GM21786 (cell line): ENCODE results near the gene DPP7.
"Not testable (repeated sequence)": the region's sequence is repeated elsewhere in the genome, so short reads cannot be mapped to it uniquely, and the experiment has no call there.

Experiments used
- ATAC-seq: cut with Tn5 transposase; IDR thresholded peaks from one replicate; pipeline ENCODE4 v1.9.1; 2021; ENCODE audit not compliant: unreplicated experiment

Gene DPP7

GRCh38 chr9:137148242-137148641 is 33.7 kb upstream of the DPP7 start:
- ATAC-seq = no peak

GRCh38 chr9:137147793-137148160 is 33.2 kb upstream of the DPP7 start:
- ATAC-seq = no peak

GRCh38 chr9:137147091-137147792 is 32.7 kb upstream of the DPP7 start:
- no peak for ATAC-seq

GRCh38 chr9:137146527-137146918 is 32.0 kb upstream of the DPP7 start:
- no peak for ATAC-seq

- no peak for ATAC-seq
Measured at GRCh38 chr9:137145731-137146526, 31.4 kb upstream of the DPP7 start.

- ATAC-seq = no peak
Measured at GRCh38 chr9:137143459-137143858, 28.9 kb upstream of the DPP7 start.

GRCh38 chr9:137141976-137142936 is 27.7 kb upstream of the DPP7 start:
- no peak for ATAC-seq

- no peak for ATAC-seq
Measured at GRCh38 chr9:137141050-137141810, 26.7 kb upstream of the DPP7 start.

- ATAC-seq = no peak
Measured at GRCh38 chr9:137140151-137141012, 25.8 kb upstream of the DPP7 start.

GRCh38 chr9:137139468-137140150 is 25.1 kb upstream of the DPP7 start:
- ATAC-seq = no peak

GRCh38 chr9:137138722-137139467 is 24.4 kb upstream of the DPP7 start, which contains the start of gene GRIN1:
GRIN1 (plus strand) TSS chr9:137139154; CDS start chr9:137139487, 333 bp downstream.
- ATAC-seq = no peak

GRCh38 chr9:137138058-137138721 is 23.7 kb upstream of the DPP7 start:
- ATAC-seq = no peak

- ATAC-seq = no peak
Measured at GRCh38 chr9:137136881-137137607, 22.5 kb upstream of the DPP7 start.

GRCh38 chr9:137136261-137136880 is 21.8 kb upstream of the DPP7 start:
- no peak for ATAC-seq

- not testable (repeated sequence) for ATAC-seq
Measured at GRCh38 chr9:137135154-137135553, 20.6 kb upstream of the DPP7 start.

- no peak for ATAC-seq
Measured at GRCh38 chr9:137134191-137134590, 19.7 kb upstream of the DPP7 start.
